Neural crest cell (in vitro differentiated cells): Measurements from ENCODE around the gene FRMD8. TPM values are rescaled to one million over a fixed set of nuclear protein-coding genes. Genes with fewer than 3 reads are reported as not detected.

ENCODE experiments used
- DNase-seq: peaks from one replicate; pipeline ENCODE4 v3.0.0; 2021; ENCODE audit warnings: low read depth, mixed read lengths, low spot score
- H3K27ac Mint-ChIP-seq: one replicate; pipeline ENCODE4 v1.8.0; 2021; ENCODE audit warnings: mild to moderate bottlenecking, mixed read lengths; ENCODE audit not compliant: unreplicated experiment
- H3K27me3 Mint-ChIP-seq: 2 replicates; pipeline ENCODE4 v1.8.0; 2021; ENCODE audit warnings: low read depth, mild to moderate bottlenecking, mixed read lengths
- H3K36me3 Mint-ChIP-seq: 2 replicates; pipeline ENCODE4 v1.8.0; 2021; ENCODE audit warnings: low read depth, mild to moderate bottlenecking, mixed read lengths
- H3K4me1 Mint-ChIP-seq: 2 replicates; pipeline ENCODE4 v1.8.0; 2021; ENCODE audit warnings: mixed read lengths
- H3K4me3 Mint-ChIP-seq: one replicate; pipeline ENCODE4 v1.8.0; 2021; ENCODE audit warnings: mild to moderate bottlenecking, mixed read lengths
- H3K9me3 Mint-ChIP-seq: 2 replicates; pipeline ENCODE4 v1.8.0; 2021; ENCODE audit warnings: mixed read lengths
- total RNA-seq: library from RNA; stranded (reverse); gene quantifications from 2 replicates; pipeline ENCODE4 v1.2.1, GENCODE V29; 2021
- TF ChIP-seq, protein P1 (sequence below): fragments of 200-600 bp; sonication (generic); conservative IDR thresholded peaks from 2 replicates; pipeline ENCODE4 v1.5.0; 2021; ENCODE audit warnings: antibody characterized with exemption, mild to moderate bottlenecking

The FRMD8 gene
- total RNA-seq, 1 donor from 2014 or later = 29.0 TPM

GRCh38 chr11:65419772-65420481, 33.5 kb downstream of the FRMD8 start:
- H3K4me3 Mint-ChIP-seq = peak overlapping the region; percentile 82
- peak overlapping the region; percentile 81 for H3K27ac Mint-ChIP-seq
- H3K4me1 Mint-ChIP-seq = peaks cover 89% of the 10 kb centered on the region
- H3K9me3 Mint-ChIP-seq = no peaks in the 10 kb centered on the region
- no peak for DNase-seq
- peaks cover 22% of the 10 kb centered on the region for H3K27me3 Mint-ChIP-seq
- no peaks in the 10 kb centered on the region for H3K36me3 Mint-ChIP-seq
- TF ChIP-seq, protein P1, sequence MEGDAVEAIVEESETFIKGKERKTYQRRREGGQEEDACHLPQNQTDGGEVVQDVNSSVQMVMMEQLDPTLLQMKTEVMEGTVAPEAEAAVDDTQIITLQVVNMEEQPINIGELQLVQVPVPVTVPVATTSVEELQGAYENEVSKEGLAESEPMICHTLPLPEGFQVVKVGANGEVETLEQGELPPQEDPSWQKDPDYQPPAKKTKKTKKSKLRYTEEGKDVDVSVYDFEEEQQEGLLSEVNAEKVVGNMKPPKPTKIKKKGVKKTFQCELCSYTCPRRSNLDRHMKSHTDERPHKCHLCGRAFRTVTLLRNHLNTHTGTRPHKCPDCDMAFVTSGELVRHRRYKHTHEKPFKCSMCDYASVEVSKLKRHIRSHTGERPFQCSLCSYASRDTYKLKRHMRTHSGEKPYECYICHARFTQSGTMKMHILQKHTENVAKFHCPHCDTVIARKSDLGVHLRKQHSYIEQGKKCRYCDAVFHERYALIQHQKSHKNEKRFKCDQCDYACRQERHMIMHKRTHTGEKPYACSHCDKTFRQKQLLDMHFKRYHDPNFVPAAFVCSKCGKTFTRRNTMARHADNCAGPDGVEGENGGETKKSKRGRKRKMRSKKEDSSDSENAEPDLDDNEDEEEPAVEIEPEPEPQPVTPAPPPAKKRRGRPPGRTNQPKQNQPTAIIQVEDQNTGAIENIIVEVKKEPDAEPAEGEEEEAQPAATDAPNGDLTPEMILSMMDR = no peak

DNA sequence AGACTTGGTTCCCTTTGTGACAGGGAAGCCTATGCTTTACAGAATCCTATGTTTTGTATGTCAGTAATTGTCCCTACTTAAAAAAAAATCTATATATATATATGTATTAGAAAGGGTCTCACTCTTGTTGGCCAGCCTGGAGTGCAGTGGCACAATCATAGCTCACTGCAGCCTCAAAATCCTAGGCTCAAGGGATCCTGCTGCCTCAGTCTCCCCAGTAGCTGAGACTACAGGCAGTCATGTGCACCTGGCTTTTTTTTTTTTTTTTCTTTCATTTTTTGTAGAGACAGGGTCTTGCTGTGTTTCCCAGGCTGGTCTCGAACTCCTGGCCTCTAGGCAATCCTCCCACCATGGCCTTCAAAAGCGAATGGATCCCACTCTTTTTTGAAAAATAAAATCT, 34.1 kb downstream of the FRMD8 start:
- Mint-ChIP-seq H3K27me3 (peaks cover 22% of the 10 kb centered on the region), H3K27ac (no peak overlapping the region), H3K4me3 (peak overlapping the region; percentile 72), H3K4me1 (peaks cover 91% of the 10 kb centered on the region), H3K9me3 (no peaks in the 10 kb centered on the region), H3K36me3 (no peaks in the 10 kb centered on the region)
- TF ChIP-seq, protein P1 = no peak
- no peak for DNase-seq

DNA sequence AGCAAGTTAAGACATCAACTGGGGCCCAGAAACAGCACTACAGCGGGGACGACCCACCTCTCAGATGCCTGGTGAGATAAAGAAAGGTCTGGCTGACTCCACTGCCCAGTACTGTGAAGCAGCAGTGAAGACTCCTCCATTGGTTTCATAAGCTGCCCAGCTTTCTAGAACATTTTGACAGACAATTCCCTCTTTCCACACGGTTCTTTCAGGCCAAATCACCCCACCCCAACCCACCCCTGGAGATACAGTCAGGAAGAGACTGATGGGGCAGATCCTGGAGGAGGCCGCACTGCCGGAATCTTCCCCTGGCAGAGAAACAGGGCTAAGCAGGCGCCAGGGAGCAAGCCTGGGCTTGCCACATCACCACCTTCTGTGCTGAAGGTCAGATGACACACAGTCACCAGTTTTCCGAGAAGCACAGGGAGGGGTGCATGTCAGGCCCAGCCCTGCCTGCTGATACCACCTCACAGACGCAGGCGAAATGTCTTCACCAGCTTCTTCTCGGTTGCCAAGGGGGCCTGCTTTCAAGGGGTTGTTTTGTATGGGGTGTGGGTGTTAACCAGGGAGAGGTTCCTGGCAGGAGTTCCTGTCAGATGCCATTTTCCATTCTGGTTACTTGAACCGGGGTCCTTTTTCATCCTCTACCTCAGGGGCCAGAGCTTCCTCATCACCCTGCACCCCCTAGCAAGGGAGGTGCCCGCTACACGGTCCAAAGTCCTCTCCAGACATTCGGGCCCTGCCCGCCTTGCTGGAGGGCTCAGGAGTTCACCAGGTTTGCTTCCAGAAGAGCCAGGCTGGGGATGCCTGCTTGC, 34.7 kb downstream of the FRMD8 start:
- H3K27ac Mint-ChIP-seq = peak overlapping the region; percentile 50
- peak overlapping the region; percentile 72 for H3K4me3 Mint-ChIP-seq
- no peaks in the 10 kb centered on the region for H3K36me3 Mint-ChIP-seq
- peaks cover 90% of the 10 kb centered on the region for H3K4me1 Mint-ChIP-seq
- TF ChIP-seq, protein P1 = no peak
- DNase-seq = no peak
- H3K27me3 Mint-ChIP-seq = peaks cover 22% of the 10 kb centered on the region
- H3K9me3 Mint-ChIP-seq = no peaks in the 10 kb centered on the region

DNA sequence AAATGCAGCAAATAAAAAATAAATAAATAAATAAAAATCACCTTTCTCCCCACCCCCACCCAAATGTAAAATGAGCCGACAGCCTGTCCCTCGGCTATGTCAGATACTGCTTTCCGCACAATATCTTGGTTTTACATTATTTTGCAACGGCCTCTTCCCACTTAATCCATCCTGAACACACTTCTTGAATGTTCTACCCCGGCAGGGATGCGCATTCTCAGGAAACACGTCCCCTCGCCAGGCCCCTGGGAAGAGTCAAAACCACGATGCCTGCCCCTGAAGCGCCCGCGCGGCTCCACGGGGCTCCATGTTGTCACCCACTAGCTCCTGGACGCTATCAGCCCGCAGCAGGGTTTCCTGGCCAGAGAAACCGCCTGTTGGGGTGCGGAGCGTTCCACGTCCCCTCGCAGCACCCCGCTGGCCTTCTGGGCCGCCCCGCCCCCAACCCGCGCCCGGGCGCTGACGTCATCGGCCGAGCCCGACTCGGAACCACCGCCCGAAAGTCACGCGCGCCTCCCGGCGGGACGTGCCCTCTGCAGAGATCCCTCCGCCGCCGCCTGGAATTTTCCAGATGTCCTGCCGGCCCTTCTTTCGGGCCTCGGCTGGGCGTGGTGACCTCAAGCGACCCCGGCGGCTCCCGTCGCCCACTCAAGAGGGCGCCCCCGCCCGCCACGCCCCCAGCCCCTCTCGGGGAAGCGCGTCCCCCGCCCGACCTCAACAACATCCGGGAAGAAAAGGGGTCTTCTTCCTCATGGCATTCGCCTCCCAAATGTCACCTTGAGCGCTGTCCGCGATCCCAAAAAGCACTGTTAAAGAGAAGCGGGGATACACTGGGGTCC, 35.6 kb downstream of the FRMD8 start:
- Mint-ChIP-seq H3K27me3 (peaks cover 22% of the 10 kb centered on the region), H3K9me3 (no peaks in the 10 kb centered on the region), H3K27ac (peak overlapping the region; percentile 99), H3K36me3 (no peaks in the 10 kb centered on the region), H3K4me3 (peak overlapping the region; percentile 92), H3K4me1 (peaks cover 90% of the 10 kb centered on the region)
- peak; percentile 90 for DNase-seq
- TF ChIP-seq, protein P1 = no peak
